Measurements from ENCODE around the gene ZNF559.
"Not testable (repeated sequence)": the region's sequence is repeated elsewhere in the genome, so short reads cannot be mapped to it uniquely, and the experiment has no call there.

Gene ZNF559

DNA sequence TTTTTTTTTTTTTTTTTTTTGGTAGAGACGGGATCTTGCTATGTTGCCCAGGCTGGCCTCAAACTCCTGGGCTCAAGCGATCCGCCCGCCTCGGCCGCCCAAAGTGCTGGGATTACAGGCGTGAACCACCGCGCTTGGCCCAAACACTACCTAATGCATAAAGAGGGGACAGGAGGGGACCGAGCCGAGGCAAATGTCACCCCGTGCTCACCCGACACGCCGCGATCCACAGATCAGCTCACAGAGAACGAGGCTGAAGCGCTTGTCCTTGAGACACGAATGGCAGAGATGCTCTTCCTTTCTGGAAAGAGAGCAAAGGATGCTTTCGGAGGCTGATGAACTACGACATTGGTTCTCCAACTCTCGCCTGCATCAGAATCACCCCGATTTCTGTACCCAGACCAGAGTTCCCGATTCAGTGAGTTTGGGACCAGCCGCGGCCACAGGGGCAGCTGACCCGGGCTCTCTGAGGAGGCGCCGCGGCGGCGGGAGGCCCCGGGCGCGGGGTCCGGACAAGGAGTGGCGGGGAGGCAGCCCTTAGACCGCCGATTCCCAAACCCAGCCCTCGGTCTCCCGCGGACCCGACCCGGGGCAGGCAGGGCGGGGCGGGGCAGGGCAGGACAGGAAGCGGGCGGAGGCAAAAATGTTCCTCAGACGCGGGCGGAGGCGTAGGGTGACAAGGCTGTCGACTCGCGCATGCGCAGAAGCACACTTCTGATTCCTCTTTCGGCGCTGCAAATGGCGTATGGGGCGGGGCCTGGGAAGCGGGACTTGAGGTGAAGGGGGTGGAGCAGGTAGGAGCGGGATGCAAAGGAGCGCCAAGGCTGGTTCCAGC lies 14.6 kb upstream of the ZNF559 start, which contains the start of gene ZNF699:
TSS of gene ZNF699 (minus strand) at position 700 of the 835 bp plus-strand sequence. CDS start 4,719 bp downstream, outside the sequence.
- peak within 1 kb of the TSS; percentile 97 for H3K4me3 ChIP-seq (ENCODE audit: low read depth, low read length)
- TF ChIP-seq, protein P1, sequence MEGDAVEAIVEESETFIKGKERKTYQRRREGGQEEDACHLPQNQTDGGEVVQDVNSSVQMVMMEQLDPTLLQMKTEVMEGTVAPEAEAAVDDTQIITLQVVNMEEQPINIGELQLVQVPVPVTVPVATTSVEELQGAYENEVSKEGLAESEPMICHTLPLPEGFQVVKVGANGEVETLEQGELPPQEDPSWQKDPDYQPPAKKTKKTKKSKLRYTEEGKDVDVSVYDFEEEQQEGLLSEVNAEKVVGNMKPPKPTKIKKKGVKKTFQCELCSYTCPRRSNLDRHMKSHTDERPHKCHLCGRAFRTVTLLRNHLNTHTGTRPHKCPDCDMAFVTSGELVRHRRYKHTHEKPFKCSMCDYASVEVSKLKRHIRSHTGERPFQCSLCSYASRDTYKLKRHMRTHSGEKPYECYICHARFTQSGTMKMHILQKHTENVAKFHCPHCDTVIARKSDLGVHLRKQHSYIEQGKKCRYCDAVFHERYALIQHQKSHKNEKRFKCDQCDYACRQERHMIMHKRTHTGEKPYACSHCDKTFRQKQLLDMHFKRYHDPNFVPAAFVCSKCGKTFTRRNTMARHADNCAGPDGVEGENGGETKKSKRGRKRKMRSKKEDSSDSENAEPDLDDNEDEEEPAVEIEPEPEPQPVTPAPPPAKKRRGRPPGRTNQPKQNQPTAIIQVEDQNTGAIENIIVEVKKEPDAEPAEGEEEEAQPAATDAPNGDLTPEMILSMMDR (IDR thresholded peaks at IDR 0.05; ENCODE audit: insufficient read depth, low read depth, low read length, missing control alignments) = no peak
- peak; percentile 99 for DNase-seq (ENCODE audit: low read depth)

DNA sequence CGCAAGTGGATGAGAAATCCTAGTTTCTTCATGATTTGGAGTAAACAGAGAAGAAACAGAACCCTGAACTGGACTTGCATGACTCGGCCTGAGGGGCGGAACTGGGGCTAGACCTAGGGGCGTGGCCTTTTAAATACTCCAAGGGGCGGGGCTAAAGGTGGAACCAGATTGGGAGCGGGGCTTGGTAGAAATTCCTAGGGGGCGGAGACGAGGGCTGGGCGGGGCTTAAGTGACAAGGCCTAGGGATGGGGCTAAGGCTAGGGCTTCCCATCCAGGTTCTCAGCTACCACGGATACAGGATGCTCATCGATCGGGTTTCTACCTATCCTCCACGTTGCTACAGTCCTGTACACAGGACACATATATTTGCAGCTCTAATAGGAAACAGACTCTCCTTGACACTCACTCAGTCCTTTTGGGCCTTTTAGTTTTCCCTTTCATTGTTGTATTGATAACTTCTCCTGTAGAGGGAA lies 14.0 kb upstream of the ZNF559 start:
- H3K4me3 ChIP-seq (ENCODE audit: low read depth, low read length) = peak overlapping the region; percentile 97
- TF ChIP-seq, protein P1 (IDR thresholded peaks at IDR 0.05; ENCODE audit: insufficient read depth, low read depth, low read length, missing control alignments) = no peak
- DNase-seq (ENCODE audit: low read depth) = no peak

DNA sequence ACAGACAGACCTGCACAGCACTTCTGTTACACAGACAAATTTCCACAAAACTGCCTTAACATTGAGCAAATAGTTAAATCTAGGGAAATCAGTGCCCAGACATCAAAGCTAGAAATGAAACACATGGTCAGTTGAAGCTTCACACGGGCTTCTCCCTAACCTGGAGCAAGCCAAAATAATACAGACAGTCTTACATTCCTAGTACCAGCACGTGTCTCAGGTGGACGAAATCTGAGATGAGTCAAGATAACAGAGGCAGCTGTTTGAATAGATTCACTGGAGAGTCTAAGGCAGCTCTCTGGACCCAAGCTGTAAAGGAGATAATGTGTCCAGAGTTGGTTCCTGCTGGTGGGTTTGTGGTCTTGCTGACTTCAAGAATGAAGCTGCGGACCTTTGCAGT lies 10.2 kb upstream of the ZNF559 start:
- no peak for DNase-seq (ENCODE audit: low read depth)
- H3K4me3 ChIP-seq (ENCODE audit: low read depth, low read length) = no peak overlapping the region
- TF ChIP-seq, protein P1 (IDR thresholded peaks at IDR 0.05; ENCODE audit: insufficient read depth, low read depth, low read length, missing control alignments) = no peak

DNA sequence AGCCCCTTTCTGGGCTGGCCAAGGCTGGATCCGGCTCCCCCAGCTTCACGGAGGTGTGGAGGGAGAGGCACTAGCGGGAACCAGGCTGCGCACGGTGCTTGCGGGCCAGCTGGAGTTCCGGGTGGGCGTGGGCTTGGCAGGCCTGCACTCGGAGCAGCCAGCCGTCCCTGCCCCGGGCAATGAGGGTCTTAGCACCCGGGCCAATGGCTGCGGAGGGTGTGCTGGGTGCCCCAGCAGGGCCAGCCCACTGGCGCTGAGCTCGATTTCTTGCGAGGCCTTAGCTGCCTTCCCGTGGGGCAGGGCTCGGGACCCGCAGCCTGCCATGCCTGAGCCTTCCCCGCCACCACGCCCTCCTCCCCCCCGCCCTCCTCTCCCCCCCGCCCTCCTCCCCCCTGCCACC lies 2.6 kb upstream of the ZNF559 start:
- DNase-seq (ENCODE audit: low read depth) = no peak
- H3K4me3 ChIP-seq (ENCODE audit: low read depth, low read length) = no peak overlapping the region
- TF ChIP-seq, protein P1 (IDR thresholded peaks at IDR 0.05; ENCODE audit: insufficient read depth, low read depth, low read length, missing control alignments) = no peak

DNA sequence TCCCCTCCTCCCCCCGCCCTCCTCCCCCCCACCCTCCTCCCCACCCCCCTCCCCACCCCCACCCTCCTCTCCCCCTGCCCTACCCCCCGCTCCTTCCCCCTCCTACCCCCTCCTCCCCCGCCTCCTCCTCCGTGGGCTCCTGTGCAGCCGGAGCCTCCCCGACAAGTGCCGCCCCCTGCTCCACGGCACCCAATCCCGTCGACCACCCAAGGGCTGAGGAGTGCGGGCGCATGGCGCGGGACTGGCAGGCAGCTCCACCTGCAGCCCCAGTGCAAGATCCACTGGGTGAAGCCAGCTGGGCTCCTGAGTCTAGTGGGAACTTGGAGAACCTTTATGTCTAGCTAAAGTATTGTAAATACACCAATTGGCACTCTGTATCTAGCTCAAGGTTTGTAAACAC lies 2.2 kb upstream of the ZNF559 start:
- DNase-seq (ENCODE audit: low read depth); H3K4me3 ChIP-seq (ENCODE audit: low read depth, low read length): not testable (repeated sequence)

DNA sequence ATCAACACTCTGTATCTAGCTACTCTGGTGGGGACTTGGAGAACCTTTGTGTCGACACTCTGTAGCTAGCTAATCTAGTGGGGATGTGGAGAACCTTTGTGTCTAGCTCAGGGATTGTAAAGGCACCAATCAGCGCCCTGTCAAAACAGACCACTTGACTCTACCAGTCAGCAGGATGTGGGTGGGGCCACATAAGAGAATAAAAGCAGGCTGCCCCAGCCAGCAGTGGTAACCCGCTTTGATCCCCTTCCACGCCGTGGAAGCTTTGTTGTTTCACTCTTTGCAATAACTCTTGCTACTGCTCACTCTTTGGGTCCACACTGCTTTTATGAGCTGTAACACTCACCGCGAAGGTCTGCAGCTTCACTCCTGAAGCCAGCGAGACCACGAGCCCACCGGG lies 1.8 kb upstream of the ZNF559 start:
- not testable (repeated sequence) for H3K4me3 ChIP-seq (ENCODE audit: low read depth, low read length)

DNA sequence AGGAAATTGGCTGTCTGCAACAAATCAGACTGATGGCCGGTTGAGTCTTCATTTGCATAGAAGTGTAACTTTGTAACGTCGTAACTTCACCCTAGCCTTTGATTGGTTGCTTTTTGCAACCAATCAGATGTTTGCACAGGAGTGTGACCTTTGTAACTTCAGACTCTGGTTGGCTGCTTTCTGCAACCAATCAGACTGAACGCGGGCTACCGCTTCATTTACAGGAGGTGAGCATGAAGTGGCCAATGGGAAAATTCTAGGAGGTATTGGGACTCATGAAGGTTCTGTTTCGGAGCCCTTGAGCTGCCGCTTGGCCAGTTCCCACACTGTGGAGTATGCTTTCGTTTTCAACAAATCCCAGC lies 441 bp upstream of the ZNF559 start:
- TF ChIP-seq, protein P1 (IDR thresholded peaks at IDR 0.05; ENCODE audit: insufficient read depth, low read depth, low read length, missing control alignments) = no peak
- peak overlapping the region; percentile 68 for H3K4me3 ChIP-seq (ENCODE audit: low read depth, low read length)
- DNase-seq (ENCODE audit: low read depth) = peak; percentile 85

More for the DNA sequence above, 1.8 kb upstream of the ZNF559 start:
- not testable (repeated sequence) for DNase-seq (ENCODE audit: low read depth)

DNA sequence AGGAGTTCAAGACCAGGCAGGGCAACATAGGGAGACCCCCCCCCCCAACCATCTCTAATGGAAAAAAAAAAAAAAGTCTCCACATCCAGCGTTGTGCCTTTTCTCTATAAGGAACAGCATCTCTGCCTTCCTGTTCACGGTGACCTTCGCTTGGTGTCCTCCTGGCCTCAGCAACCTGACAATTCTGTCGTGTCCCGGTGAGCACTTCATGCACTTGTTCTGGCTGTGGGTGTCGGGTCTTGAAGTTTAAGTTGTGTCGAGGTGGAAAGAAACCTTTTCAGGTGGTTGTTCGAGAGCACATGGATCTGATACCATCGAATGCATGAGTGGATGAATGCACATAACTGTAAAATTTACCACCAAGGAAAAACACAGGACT lies 594 bp downstream of the ZNF559 start:
- H3K4me3 ChIP-seq (ENCODE audit: low read depth, low read length) = peak overlapping the region; percentile 68
- TF ChIP-seq, protein P1 (IDR thresholded peaks at IDR 0.05; ENCODE audit: insufficient read depth, low read depth, low read length, missing control alignments) = no peak
- no peak for DNase-seq (ENCODE audit: low read depth)

Measured in GM12865 (cell line).